Measurements from ENCODE around the gene TIAM2.
A peak's percentile ranks its signal among the peaks of the same experiment; 100 is the strongest.
"Not testable (repeated sequence)": the region's sequence is repeated elsewhere in the genome, so short reads cannot be mapped to it uniquely, and the experiment has no call there.

TIAM2 gene

DNA sequence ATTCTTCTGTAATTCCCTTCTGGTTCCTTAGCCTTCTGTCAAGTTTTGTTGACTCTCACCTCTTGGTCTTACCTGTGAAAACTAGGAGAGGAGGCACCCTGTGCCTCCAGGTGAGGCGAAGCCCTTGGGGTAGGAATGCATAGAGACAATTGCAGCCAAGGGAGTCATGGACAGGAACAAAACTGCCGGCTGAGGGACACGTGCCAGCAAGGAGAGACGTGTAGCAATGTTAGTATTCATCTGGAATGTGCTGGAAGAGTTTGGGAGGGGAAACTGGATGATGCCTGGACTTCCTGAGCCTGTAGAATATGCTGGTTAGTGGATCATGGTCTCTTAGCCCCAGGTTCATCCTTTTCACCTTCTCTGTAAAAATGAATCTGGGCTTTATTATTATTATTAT lies 3.9 kb upstream of the TIAM2 start:
- DNase-seq, result no peak

GRCh38 chr6:154993026-154993425 lies 2.1 kb upstream of the TIAM2 start:
- DNase-seq, result no peak

- DNase-seq, result no peak
Observed at GRCh38 chr6:154993710-154994109, 1.4 kb upstream of the TIAM2 start.

- peak; percentile 37 for DNase-seq
Observed at GRCh38 chr6:154994836-154995253, 270 bp upstream of the TIAM2 start.

DNA sequence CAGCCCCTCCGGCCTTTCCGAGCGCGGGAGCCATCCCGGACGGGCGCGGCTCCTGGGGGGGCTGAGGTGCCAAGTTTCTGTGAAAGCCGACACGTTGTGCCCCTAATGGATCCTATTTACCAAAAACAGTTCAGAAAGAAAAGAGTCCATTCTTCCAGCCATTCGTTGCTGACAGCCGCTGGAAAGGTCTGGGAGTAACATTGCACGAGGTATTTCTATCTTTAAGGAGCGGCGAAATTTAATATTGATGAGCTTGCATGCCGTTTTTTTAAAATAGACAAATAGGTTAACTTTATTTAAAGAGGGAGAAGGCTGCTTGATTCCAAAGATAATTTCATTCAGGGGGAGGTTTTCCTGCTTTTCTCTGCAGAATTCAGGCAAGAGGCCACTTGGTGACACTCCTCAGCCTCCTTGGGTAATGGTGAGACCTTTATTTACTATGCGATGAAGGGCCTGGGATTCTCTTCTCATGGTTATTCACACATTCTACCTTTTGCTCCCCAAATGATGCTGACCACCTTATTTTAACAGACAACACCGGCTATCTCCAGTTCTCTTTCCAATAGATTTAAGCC lies 988 bp downstream of the TIAM2 start:
- no peak for DNase-seq

DNA sequence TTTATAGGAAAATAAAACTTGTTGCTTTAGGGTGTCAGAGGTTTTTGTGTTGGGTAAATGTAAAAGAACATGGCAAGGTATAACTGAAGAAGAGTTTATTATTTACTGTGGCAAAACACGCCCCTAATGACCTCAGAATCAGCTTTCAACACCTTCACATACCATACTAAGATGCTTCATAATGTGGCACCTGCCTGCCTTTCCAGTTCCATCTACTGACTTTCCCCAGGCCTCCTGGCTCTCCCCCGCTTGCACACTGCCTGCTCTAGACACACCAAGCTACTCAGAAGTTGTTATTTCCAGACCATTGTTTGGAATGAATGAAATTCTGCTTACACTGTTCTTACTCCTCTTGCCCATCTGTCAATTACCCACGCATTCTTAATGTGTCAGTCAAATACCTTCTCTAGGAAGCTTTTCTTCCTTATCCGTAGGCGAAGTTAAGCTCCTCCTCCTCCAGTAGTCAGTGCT lies 1.8 kb downstream of the TIAM2 start:
- DNase-seq, result no peak

GRCh38 chr6:154998855-154999254 lies 3.7 kb downstream of the TIAM2 start:
- no peak for DNase-seq

DNA sequence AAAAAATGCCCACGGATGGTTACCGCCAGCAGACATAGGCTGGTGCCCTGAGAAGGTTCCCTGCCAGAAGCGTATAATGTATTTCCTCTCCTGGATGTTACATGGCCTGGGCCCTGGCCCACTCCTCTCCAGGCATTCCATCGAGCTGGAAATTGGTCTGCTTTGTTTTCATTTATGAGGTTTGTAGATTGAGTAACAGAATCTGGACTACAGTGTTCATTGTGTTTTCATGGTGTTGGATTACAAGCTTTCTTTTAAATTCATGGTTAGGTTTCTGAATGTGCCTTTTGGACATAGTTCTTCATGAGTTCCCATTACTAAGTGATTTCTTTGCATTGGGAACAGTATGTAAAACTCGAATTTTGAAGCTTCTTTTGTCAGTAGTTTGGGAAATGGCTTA lies 6.4 kb downstream of the TIAM2 start:
- no peak for DNase-seq

DNA sequence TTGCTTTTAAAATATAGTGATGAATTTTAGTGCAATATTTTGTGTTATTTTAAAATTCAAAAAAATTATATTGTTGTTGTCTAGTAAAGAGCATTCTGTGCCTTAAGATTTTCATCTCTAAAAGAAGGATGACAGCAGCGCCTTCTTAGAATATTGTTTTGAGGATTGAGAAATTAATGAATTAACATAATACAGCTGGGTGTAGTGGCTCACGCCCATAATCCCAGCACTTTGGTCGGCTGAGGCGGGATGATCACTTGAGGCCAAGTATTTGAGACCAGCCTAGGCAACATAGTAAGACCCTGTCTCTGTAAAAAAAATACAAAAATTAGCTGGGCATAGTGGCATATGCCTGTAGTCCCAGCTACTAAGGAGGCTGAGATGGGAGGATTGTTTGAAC lies 6.8 kb downstream of the TIAM2 start:
- DNase-seq, result no peak

GRCh38 chr6:155003476-155003875 lies 8.4 kb downstream of the TIAM2 start:
- no peak for DNase-seq

GRCh38 chr6:155004017-155004416 lies 8.9 kb downstream of the TIAM2 start:
- DNase-seq, result no peak

DNA sequence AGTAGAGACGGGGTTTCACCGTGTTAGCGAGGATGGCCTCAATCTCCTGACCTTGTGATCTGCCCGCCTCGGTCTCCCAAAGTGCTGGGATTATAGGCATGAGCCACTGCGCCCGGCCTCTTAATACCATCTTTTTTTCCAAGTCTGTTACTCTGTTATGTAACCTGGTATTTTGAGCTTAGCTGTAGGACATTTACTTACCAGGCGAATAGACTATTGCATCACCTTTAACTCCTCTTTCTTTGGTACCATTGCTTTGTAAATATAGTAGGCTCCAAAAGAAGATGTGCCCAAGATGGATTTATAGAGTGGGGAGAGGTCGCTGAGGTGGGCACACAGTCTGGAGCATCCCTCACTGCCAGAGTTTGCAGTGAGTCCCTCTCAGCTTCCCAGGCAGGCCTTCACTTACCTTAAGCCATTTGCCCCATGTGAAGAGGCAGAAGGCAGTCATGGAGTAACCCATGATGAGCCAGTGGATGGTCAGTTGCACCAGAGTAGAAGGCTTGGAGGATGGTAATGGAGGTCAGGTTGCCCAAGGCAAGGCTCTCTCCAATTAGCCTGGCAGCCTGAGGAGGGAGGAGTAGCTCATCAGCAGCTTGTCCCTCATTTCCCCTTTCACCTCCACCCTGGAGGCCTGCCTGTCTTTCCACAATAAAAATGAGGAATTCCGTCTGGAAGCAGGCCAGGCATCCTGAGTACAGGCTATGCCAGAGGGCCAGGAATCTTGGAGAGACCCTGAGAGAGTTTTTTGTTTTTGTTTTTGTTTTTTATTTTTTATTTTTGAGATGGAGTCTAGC lies 9.7 kb downstream of the TIAM2 start:
- DNase-seq, result no peak

GRCh38 chr6:155008625-155009024 lies 13.5 kb downstream of the TIAM2 start:
- no peak for DNase-seq

GRCh38 chr6:155010940-155011339 lies 15.8 kb downstream of the TIAM2 start:
- DNase-seq, result no peak

GRCh38 chr6:155011809-155012291 lies 16.7 kb downstream of the TIAM2 start:
- peak; percentile 47 for DNase-seq

- DNase-seq, result peak; percentile 74
Observed at GRCh38 chr6:155013457-155013876, 18.4 kb downstream of the TIAM2 start.

DNA sequence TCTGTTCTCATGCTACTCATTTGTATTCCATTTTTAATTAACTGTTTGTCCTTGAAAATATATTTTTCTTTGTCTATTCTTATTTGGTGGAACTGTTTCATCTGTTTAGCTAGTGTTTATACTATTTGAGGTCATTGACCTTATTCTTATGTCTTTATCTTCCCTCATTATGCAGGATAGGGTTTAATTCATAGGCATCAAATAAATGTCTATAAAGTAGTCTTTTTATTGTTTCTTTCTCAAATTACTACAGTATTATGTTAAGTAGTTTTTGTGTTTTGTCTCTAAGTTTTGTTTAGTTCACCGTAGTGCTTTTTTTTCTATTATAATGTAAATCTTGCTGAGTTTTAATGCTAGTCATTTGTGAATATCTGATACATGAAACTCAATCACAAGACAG lies 19.0 kb downstream of the TIAM2 start:
- no peak for DNase-seq

DNA sequence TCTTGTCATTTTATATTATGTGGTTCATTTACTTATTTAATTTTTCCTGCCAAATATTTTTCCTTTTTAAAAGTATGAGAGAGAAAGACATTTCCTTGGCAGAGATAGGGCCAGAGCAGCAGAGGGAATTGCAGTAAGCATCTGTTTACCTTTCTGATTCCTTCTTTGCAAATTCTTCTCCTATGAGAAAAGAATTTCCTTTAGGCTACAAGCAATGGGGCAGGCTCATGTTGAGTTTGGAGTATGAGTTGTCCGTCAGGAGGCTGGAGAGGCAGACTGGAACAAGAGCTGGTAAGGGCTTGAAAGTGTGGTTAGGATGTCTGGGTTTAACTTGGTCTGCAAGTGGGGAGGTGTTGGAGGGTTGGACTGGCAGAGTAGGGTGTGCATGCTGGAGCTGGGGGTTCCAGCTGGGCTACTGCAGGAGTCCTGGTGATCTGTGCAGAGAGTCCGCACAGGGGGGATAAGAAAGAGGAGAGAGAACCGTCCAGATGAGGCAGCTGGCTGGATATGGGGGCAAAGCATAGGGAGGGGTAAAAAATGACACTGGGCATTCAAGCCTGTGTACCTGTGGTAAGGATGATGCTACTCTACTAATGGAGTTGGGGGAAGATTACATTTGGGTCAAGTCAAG lies 19.7 kb downstream of the TIAM2 start:
- DNase-seq, result no peak

- DNase-seq, result not testable (repeated sequence)
Observed at GRCh38 chr6:155018415-155018814, 23.3 kb downstream of the TIAM2 start.

- DNase-seq, result no peak
Observed at GRCh38 chr6:155021680-155022079, 26.6 kb downstream of the TIAM2 start.

DNA sequence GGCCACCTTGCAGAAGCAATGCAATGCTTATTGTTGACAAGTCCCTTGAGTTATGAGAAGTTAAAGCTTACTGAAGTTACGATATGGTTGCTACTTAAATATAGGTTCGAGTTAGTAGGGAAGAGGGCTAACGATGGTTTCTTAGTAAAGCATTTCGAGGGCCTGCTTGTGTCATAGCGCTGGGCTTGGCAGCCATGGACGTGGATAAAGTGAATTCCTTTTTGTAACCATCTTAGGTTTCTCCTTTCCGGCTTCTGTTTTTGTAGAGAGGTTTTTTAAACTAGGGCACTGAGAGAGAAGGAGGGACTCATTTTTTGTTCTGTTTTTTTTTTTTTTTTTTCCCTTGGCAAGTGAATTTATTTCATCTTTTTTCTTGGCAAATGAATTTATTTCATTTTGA lies 27.6 kb downstream of the TIAM2 start:
- DNase-seq, result peak; percentile 62

GRCh38 chr6:155023717-155024116 lies 28.6 kb downstream of the TIAM2 start:
- no peak for DNase-seq

DNA sequence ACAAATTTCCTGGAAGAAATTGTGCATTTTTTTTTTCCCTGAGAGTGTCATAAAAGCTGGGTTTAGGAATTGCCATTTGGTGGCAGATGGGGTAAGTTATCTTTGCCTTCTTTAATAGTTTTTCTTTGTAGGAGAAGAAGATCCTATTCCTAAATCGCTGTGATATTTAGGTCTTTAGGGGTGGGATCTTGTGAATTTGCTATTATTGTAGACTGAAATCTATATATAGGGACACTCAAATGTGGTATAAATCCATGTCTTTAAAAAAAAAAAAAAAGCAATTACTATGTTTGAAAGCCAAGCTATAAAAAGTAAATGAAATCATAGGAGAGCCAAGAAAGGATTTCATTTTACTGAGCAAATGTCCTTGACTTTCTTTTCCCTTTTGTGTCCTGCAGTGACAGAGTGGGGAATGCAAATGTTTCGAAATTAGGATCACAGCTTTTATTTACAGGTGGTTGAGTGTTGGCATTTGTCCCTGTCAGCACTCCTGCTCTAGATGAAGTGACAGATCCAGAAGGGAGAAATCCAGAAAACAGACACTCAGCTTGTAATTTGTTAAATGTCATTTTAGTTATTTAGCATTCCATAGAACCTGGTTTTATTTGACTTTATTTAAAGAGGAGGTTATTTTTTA lies 29.4 kb downstream of the TIAM2 start:
- no peak for DNase-seq
